BJ (cell line): ENCODE measurements around the gene HOXC13. TPM values are rescaled to one million over a fixed set of nuclear protein-coding genes. Genes with fewer than 3 reads are reported as not detected.

Source experiments
- CTCF ChIA-PET: fragments of 350-600 bp; formaldehyde crosslinking; extraction: SDS; loops from one replicate; lab custom pipeline; 2021; ENCODE audit warnings: antibody characterized with exemption, inconsistent platforms; lab: Yijun Ruan, JAX
- POLR2A ChIA-PET: fragments of 300-600 bp; sonication (Branson Sonifier 250); formaldehyde crosslinking; extraction: SDS; loops from one replicate; lab custom pipeline; 2021; ENCODE audit warnings: antibody characterized with exemption; lab: Charles Lee
- DNase-seq: peaks from one replicate; pipeline ENCODE4 v3.0.0-alpha.2; 2011; ENCODE audit warnings: low read depth
- H3K27me3 ChIP-seq: 2 replicates; pipeline ENCODE4 v1.6.0; 2011; ENCODE audit warnings: low read length; ENCODE audit not compliant: control insufficient read depth, insufficient read depth
- H3K36me3 ChIP-seq: 2 replicates; pipeline ENCODE4 v1.5.1; 2011; ENCODE audit warnings: low read length; ENCODE audit not compliant: control insufficient read depth, insufficient read depth
- H3K4me3 ChIP-seq: 2 replicates; pipeline ENCODE4 v1.5.1; 2011; ENCODE audit warnings: low read depth, mild to moderate bottlenecking, control low read depth, low read length
- polyA plus RNA-seq: library from polyadenylated mRNA; depleted of rRNA; stranded (reverse); fragments of >200 nt; gene quantifications from 2 replicates; pipeline ENCODE4 v1.2.3, GENCODE V29; 2011; rRNA removed
- small RNA-seq: library from RNA; depleted of rRNA; stranded (forward); fragments of <200 nt; gene quantifications from one replicate; pipeline ENCODE3, GENCODE V24; 2012; ENCODE audit warnings: low replicate concordance, low read depth; ENCODE audit not compliant: insufficient read length
- TF ChIP-seq, protein P1 (sequence below): IDR thresholded peaks from 2 replicates; pipeline ENCODE4 v1.5.1; 2011; ENCODE audit warnings: low read depth, mild to moderate bottlenecking, control low read depth, inconsistent platforms, low read length, moderate library complexity; ENCODE audit not compliant: insufficient read depth

The HOXC13 gene
- polyA plus RNA-seq, 1 experiment = 1.0 TPM

- ChIA-PET POLR2A (no interaction called here), CTCF (no interaction called here)
- peaks cover 10% of the 10 kb centered on the region for H3K27me3 ChIP-seq
- TF ChIP-seq, protein P1, sequence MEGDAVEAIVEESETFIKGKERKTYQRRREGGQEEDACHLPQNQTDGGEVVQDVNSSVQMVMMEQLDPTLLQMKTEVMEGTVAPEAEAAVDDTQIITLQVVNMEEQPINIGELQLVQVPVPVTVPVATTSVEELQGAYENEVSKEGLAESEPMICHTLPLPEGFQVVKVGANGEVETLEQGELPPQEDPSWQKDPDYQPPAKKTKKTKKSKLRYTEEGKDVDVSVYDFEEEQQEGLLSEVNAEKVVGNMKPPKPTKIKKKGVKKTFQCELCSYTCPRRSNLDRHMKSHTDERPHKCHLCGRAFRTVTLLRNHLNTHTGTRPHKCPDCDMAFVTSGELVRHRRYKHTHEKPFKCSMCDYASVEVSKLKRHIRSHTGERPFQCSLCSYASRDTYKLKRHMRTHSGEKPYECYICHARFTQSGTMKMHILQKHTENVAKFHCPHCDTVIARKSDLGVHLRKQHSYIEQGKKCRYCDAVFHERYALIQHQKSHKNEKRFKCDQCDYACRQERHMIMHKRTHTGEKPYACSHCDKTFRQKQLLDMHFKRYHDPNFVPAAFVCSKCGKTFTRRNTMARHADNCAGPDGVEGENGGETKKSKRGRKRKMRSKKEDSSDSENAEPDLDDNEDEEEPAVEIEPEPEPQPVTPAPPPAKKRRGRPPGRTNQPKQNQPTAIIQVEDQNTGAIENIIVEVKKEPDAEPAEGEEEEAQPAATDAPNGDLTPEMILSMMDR = no peak
- no peak for DNase-seq
- no peak overlapping the region for H3K4me3 ChIP-seq
- H3K36me3 ChIP-seq = no peaks in the 10 kb centered on the region
Measured at GRCh38 chr12:53995378-53996239, 57.0 kb downstream of the HOXC13 start.

Small RNA genes within 50 kb of the gene (small RNA-seq; reads per million reads assigned to genes)
- gene AC012531.3 = not detected
- not detected for gene AC012531.4
- 0.84 reads per million for gene MIR196A2
- not detected for gene RF01905
- gene RF01906 = not detected

Other genes with a start within 250 kb of the HOXC13 start
- 170 and 206 TPM in 2 replicates for gene CALCOCO1, start 211.4 kb upstream of the HOXC13 start, polyA plus RNA-seq
- not detected in 2 replicates for gene CISTR, start 186.9 kb upstream of the HOXC13 start, polyA plus RNA-seq
- gene HOXC12, start 16.1 kb downstream of the HOXC13 start, polyA plus RNA-seq = 0.05 and 0.06 TPM in 2 replicates
- 3.2 and 4.9 TPM in 2 replicates for gene HOXC11, start 34.3 kb downstream of the HOXC13 start, polyA plus RNA-seq
- 11.4 and 18.9 TPM in 2 replicates for gene HOTAIR, start 36.1 kb downstream of the HOXC13 start, polyA plus RNA-seq
- gene HOXC10, start 46.3 kb downstream of the HOXC13 start, polyA plus RNA-seq = 13.9 and 14.9 TPM in 2 replicates
- 1.2 and 1.8 TPM in 2 replicates for gene HOXC9, start 61.3 kb downstream of the HOXC13 start, polyA plus RNA-seq
- gene HOXC8, start 70.2 kb downstream of the HOXC13 start, polyA plus RNA-seq = 1.6 and 1.8 TPM in 2 replicates
- gene HOXC6, start 89.6 kb downstream of the HOXC13 start, polyA plus RNA-seq = 4.5 and 5.9 TPM in 2 replicates
- 0.06 TPM in 1 of 2 replicates, not detected in the other for gene HOXC5, start 94.2 kb downstream of the HOXC13 start, polyA plus RNA-seq
- 0.69 and 0.93 TPM in 2 replicates for gene HOXC4, start 115.0 kb downstream of the HOXC13 start, polyA plus RNA-seq